Effector memory CD4-positive, alpha-beta T cell (primary cell): Measurements from ENCODE around the gene BNC2.

Experiments
- DNase-seq, 3 donors: peaks; one replicate each; pipeline ENCODE4 v3.0.0-alpha.2; 2020
- H3K27ac ChIP-seq: 2 replicates; pipeline ENCODE4 v1.7.0; 2013; ENCODE audit warnings: mild to moderate bottlenecking, low read length, moderate library complexity; ENCODE audit not compliant: insufficient read depth, poor library complexity, severe bottlenecking
- H3K27me3 ChIP-seq: replicated peaks from 2 replicates; pipeline ENCODE4 v1.7.0; 2013; ENCODE audit warnings: mild to moderate bottlenecking, low read length; ENCODE audit not compliant: insufficient read depth, control insufficient read depth, poor library complexity, severe bottlenecking
- H3K36me3 ChIP-seq: 2 replicates; pipeline ENCODE4 v1.7.0; 2013; ENCODE audit warnings: mild to moderate bottlenecking, low read length, moderate library complexity; ENCODE audit not compliant: control insufficient read depth, insufficient read depth
- H3K4me1 ChIP-seq: 2 replicates; pipeline ENCODE4 v1.7.0; 2013; ENCODE audit warnings: low read length, mild to moderate bottlenecking; ENCODE audit not compliant: control insufficient read depth, insufficient read depth, poor library complexity, severe bottlenecking
- H3K4me3 ChIP-seq: 2 replicates; pipeline ENCODE4 v1.7.0; 2013; ENCODE audit warnings: low read length, low read depth, mild to moderate bottlenecking; ENCODE audit not compliant: insufficient read depth, poor library complexity, severe bottlenecking
- H3K9me3 ChIP-seq: 2 replicates; pipeline ENCODE4 v1.7.0; 2013; ENCODE audit warnings: mild to moderate bottlenecking, low read length, moderate library complexity; ENCODE audit not compliant: control insufficient read depth

The BNC2 gene

DNA sequence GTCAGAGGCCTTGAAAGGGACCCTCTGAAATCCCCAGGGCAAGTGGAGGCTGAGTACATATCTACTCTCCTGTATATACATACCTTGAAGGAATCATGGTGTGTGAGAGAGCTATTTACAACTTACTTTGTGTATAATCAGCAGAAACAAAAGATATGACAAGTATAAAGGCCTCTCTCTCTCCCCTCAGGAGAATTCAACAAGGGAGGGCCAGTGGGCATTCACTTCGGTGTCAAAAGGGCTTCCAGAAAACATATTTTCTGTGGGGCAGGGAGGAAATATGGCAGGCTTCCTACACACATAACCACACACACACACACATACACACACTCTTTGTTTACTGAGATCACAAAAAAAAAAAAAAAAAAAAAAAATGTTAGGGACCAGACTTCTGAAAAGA is 181.7 kb downstream of the BNC2 start:
- Histone ChIP-seq H3K27ac (no peak overlapping the region), H3K4me3 (no peak overlapping the region), H3K9me3 (no peaks in the 10 kb centered on the region), H3K27me3 (no peaks in the 10 kb centered on the region), H3K36me3 (no peaks in the 10 kb centered on the region), H3K4me1 (no peaks in the 10 kb centered on the region)
- no peak for DNase-seq

DNA sequence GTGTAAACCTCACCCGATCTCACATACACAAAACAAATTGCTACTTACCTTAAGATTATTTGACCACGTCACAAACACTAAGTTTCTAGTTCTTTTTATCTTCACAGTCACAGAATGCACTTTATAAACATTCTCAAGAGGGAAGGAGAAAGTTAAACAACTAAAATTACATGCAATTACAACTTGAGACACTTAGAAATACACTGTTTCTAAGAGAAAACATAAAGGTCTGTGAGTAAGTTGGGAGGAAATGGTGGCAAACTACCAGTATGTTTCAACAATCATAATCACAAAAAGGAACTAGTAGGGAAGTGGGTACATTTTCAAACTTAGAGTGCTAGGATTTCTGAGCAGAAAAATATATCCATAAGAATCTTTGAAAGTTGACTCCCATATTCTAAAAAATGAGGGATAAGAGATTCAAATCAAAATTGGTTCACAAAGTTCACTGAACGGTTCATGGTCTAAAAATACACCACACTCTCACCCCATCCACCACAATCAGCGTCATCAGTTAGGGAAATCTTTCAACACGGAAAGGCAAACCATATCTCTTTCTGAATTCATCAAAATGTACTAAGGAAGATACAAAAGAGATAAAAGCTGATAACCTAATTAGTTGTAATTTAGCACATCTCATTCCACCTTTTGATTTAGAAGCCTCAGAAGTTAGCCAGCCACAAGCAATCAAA is 182.6 kb downstream of the BNC2 start:
- Histone ChIP-seq H3K4me1 (no peaks in the 10 kb centered on the region), H3K9me3 (no peaks in the 10 kb centered on the region), H3K27ac (no peak overlapping the region), H3K36me3 (no peaks in the 10 kb centered on the region), H3K4me3 (no peak overlapping the region), H3K27me3 (no peaks in the 10 kb centered on the region)
- no peak for DNase-seq

DNA sequence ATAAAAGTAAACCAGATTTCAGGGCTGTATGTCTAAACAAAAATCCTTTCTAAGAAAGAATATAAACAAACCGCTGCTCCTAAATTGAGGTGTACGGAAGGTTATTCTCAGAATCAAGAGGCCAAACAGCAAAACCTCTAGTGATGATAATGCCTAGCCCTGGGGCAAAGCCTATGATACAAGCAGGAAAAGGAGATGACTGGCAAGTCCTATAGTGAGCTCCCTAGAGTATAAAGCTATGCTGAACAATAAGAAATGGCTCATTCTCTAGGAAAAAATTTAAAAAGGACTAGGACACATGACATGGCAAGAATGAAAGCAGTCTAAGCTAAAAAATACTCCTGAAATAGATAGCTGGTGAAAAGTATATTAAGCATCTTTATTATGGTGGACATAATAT is 187.1 kb downstream of the BNC2 start:
- Histone ChIP-seq H3K27ac (no peak overlapping the region), H3K9me3 (no peaks in the 10 kb centered on the region), H3K27me3 (no peaks in the 10 kb centered on the region), H3K4me1 (no peaks in the 10 kb centered on the region), H3K4me3 (no peak overlapping the region), H3K36me3 (no peaks in the 10 kb centered on the region)
- no peak for DNase-seq

DNA sequence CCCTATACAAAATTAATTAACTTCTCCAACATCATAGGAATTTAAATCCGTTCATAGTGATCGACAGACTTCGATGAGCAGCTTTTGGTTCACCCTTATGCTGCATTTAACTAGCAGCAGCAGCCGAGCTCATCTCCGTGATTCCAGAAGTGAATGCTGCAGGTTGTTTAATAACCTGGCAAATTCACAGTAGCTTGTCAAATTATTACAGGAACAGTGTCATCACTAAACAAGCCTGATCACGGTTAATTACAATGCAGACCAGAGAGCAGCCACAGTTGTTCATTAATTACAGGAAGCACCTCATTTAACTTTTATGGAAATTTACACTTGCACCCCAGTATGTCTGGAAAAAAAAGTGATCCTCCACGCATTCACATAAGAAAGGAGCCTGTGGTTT is 188.2 kb downstream of the BNC2 start:
- Histone ChIP-seq H3K27me3 (no peaks in the 10 kb centered on the region), H3K36me3 (no peaks in the 10 kb centered on the region), H3K27ac (no peak overlapping the region), H3K9me3 (no peaks in the 10 kb centered on the region), H3K4me1 (no peaks in the 10 kb centered on the region), H3K4me3 (no peak overlapping the region)
- no peak for DNase-seq

DNA sequence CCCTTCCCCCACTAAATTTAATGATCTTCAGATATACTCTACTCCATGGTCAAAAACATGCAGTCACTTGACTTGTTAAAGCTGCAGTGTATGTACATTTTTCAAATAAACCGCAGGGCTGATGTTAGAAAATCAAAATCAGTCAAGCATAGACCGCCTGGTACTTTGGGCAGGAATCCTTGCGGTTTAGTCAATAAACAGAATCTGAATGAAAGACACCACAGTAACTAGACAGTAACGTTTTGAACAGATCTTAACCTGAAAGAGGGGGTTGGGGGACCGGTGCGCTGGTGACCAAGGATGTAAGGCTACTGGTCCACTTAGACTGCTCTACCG is 188.8 kb downstream of the BNC2 start:
- DNase-seq: no peak
- Histone ChIP-seq H3K27ac (no peak overlapping the region), H3K36me3 (no peaks in the 10 kb centered on the region), H3K4me1 (no peaks in the 10 kb centered on the region), H3K27me3 (no peaks in the 10 kb centered on the region), H3K9me3 (no peaks in the 10 kb centered on the region), H3K4me3 (no peak overlapping the region)

DNA sequence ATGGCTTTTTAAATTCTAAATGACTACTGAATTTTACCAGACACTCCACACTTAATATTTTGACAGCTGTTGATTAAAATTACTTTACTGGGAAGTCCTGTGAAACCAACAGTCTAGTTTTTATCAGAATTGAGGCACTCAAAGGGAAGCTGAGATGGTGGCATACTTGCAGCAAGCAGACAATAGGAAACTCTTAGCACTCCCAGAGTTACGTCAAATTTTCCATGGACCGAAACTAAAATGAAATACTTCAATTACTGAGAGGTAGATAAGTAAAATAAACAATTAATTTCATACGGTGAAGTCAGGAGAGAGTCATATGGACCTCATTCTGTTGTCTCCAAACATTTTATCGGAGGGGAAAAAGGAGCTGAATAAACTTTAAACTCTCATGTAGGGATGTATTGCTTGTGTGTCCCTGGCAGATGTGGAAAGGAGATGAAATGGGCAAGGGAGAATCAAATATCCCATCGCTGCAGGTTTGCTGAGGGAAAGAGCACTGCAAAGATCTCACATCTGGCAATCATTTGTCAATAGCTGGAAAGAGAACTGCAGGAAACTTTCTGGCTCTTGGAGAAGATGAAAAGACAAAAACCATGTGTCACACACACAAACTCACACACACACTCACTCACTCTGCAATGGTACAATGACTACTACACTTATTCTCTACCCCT is 189.4 kb downstream of the BNC2 start:
- no peak overlapping the region for H3K4me3 ChIP-seq
- no peaks in the 10 kb centered on the region for H3K27me3 ChIP-seq
- H3K36me3 ChIP-seq: no peaks in the 10 kb centered on the region
- DNase-seq: no peak
- no peaks in the 10 kb centered on the region for H3K9me3 ChIP-seq
- H3K4me1 ChIP-seq: no peaks in the 10 kb centered on the region
- no peak overlapping the region for H3K27ac ChIP-seq

DNA sequence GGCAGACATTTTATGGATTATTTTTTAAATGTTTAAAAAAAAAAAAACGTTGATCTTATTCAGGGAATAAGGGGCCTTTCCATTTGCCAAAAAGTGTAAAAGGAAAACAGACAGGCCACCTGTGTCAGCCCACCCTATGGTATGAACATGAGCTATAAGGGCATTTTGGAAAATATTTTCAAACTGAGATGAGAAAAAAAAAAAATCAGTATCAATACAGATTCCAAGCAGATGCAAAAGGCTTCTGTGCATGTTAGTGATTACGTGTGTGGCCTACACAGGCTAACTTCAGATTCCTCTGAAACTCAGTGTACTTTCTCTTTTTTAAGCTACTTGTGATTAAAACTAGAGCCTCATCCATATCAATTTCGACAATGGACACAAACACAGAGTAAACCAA is 189.9 kb downstream of the BNC2 start:
- Histone ChIP-seq H3K4me1 (no peaks in the 10 kb centered on the region), H3K4me3 (no peak overlapping the region), H3K9me3 (no peaks in the 10 kb centered on the region), H3K27ac (no peak overlapping the region), H3K27me3 (no peaks in the 10 kb centered on the region), H3K36me3 (no peaks in the 10 kb centered on the region)
- DNase-seq: no peak

DNA sequence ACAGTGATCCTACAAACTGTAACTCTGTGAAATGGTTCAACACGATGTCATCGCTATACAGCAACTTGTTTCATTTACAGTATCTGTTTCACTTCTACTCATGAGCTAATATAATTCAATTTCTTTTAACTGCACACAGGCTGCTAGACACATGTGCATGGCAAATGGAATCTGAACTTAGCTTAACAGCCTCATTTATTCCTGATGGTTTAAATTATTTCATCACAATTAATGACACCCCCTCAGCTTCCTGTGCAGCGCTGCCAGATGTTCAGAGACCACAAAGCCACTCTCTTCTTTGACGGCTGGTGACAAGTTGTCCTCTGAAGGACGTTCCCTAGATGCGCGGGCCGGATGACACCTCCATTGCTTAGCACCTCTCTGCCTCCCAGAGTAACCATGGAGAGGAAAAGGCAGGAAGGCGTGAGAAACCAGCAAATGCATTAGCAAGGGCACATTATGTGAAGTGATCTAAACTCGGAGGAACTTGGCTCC is 191.1 kb downstream of the BNC2 start:
- Histone ChIP-seq H3K4me1 (no peaks in the 10 kb centered on the region), H3K36me3 (no peaks in the 10 kb centered on the region), H3K27me3 (no peaks in the 10 kb centered on the region), H3K4me3 (no peak overlapping the region), H3K9me3 (no peaks in the 10 kb centered on the region), H3K27ac (no peak overlapping the region)
- no peak for DNase-seq

DNA sequence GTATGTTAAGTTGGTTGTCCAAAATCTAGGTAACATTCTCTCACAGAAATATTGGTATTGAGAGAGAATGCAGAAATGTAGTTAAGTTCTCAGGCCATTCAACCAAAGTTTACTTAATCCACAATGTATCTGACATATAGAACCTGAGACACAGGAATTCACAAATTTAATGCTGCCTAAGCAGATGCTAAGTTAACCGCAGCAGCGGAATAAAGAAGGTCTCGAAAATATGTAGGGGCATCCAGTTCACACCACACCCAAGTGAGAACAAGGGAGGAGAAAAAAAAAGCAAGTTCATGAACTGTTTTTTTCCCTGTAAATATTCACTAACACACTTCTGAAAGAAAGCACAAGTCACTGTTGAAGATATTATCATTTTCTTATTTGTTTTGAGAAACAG is 194.0 kb downstream of the BNC2 start:
- no peaks in the 10 kb centered on the region for H3K9me3 ChIP-seq
- no peak overlapping the region for H3K4me3 ChIP-seq
- no peak overlapping the region for H3K27ac ChIP-seq
- no peaks in the 10 kb centered on the region for H3K36me3 ChIP-seq
- DNase-seq: no peak
- no peaks in the 10 kb centered on the region for H3K27me3 ChIP-seq
- no peaks in the 10 kb centered on the region for H3K4me1 ChIP-seq

DNA sequence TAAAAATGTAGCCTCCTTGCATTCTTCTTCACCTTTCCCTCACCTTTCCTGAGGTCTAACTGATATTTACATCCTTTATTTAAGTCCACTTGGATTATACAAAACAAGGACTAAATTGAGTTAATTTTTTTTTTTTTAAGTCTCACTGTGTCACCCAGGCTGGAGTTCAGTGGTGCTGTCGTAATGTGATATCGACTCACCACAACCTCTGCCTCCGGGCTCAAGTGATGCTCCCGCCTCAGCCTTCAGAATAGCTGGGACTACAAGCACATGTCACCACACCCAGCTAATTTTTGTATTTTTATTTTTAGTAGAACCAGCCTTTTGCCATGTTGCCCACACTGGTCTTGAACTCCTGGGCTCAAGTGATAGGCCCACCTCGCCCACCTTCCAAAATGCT is 195.3 kb downstream of the BNC2 start:
- Histone ChIP-seq H3K4me3 (no peak overlapping the region), H3K4me1 (no peaks in the 10 kb centered on the region)
- no peak for DNase-seq

More for the DNA sequence above, 195.3 kb downstream of the BNC2 start:
- H3K27ac ChIP-seq: no peak overlapping the region
- H3K27me3 ChIP-seq: no peaks in the 10 kb centered on the region
- H3K36me3 ChIP-seq: no peaks in the 10 kb centered on the region
- H3K9me3 ChIP-seq: no peaks in the 10 kb centered on the region
